ENCODE data around the gene CCDC71L. TPM values are rescaled to one million over a fixed set of nuclear protein-coding genes. Genes with fewer than 3 reads are reported as not detected.

The CCDC71L gene
- polyA plus RNA-seq, 1 donor from 2014 or later, result 38.3 TPM

DNA sequence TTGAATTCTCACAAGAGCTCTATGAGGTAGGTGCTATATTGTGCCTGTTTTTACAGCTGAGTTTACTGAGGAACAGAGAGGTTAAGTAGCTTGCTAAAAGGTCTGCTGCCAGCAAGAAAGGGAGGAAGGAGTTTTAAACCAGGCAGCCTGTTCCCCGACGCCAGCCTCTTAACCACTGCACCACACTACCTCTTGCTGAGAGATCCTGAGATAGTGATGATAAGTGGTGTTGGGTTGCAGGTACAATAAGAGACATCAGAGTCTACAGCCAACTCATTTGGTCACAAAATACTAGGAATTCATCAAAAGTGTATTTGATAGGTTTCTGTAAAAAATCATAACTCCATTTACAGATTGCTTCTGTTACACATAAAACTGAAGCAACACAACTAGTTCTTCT lies 8.0 kb downstream of the CCDC71L start:
- no peaks in the 10 kb centered on the region for H3K36me3 ChIP-seq (ENCODE audit: insufficient read depth, low read length)
- no peaks in the 10 kb centered on the region for H4K20me1 ChIP-seq (ENCODE audit: insufficient read depth)
- H3K79me2 ChIP-seq (replicated peaks; ENCODE audit: insufficient read depth, low read length), result peaks cover 9% of the 10 kb centered on the region
- no peak overlapping the region for H2AFZ ChIP-seq (ENCODE audit: low read depth, low read length)
- H3K27ac ChIP-seq (ENCODE audit: low read length), result no peak overlapping the region
- H3F3A ChIP-seq (ENCODE audit: insufficient read depth, low read length, poor library complexity, severe bottlenecking), result no peaks in the 10 kb centered on the region
- no peak overlapping the region for H3K4me2 ChIP-seq (ENCODE audit: low read length)
- no peaks in the 10 kb centered on the region for H3K9me2 ChIP-seq (ENCODE audit: insufficient read depth, low read length)
- TF ChIP-seq, protein P1, sequence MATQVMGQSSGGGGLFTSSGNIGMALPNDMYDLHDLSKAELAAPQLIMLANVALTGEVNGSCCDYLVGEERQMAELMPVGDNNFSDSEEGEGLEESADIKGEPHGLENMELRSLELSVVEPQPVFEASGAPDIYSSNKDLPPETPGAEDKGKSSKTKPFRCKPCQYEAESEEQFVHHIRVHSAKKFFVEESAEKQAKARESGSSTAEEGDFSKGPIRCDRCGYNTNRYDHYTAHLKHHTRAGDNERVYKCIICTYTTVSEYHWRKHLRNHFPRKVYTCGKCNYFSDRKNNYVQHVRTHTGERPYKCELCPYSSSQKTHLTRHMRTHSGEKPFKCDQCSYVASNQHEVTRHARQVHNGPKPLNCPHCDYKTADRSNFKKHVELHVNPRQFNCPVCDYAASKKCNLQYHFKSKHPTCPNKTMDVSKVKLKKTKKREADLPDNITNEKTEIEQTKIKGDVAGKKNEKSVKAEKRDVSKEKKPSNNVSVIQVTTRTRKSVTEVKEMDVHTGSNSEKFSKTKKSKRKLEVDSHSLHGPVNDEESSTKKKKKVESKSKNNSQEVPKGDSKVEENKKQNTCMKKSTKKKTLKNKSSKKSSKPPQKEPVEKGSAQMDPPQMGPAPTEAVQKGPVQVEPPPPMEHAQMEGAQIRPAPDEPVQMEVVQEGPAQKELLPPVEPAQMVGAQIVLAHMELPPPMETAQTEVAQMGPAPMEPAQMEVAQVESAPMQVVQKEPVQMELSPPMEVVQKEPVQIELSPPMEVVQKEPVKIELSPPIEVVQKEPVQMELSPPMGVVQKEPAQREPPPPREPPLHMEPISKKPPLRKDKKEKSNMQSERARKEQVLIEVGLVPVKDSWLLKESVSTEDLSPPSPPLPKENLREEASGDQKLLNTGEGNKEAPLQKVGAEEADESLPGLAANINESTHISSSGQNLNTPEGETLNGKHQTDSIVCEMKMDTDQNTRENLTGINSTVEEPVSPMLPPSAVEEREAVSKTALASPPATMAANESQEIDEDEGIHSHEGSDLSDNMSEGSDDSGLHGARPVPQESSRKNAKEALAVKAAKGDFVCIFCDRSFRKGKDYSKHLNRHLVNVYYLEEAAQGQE (IDR thresholded peaks at IDR 0.05; ENCODE audit: borderline replicate concordance), result no peak
- TF ChIP-seq RAD21 (conservative IDR thresholded peaks at IDR 0.05), result no peak
- TF ChIP-seq SMC3 (conservative IDR thresholded peaks at IDR 0.05; ENCODE audit: poor library complexity), result no peak
- TF ChIP-seq MXI1 (conservative IDR thresholded peaks at IDR 0.05; ENCODE audit: poor library complexity, severe bottlenecking), result no peak
- TF ChIP-seq EP300 (conservative IDR thresholded peaks at IDR 0.05; ENCODE audit: poor library complexity, severe bottlenecking), result no peak
- no peak for TF ChIP-seq EZH2 (IDR thresholded peaks at IDR 0.05; ENCODE audit: borderline replicate concordance, insufficient read depth, low read length, poor library complexity, severe bottlenecking)
- no peak for TF ChIP-seq TAF1 (IDR thresholded peaks at IDR 0.05; ENCODE audit: low read depth)
- no peak for TF ChIP-seq POLR2AphosphoS5 (IDR thresholded peaks at IDR 0.05)
- TF ChIP-seq, protein P2, sequence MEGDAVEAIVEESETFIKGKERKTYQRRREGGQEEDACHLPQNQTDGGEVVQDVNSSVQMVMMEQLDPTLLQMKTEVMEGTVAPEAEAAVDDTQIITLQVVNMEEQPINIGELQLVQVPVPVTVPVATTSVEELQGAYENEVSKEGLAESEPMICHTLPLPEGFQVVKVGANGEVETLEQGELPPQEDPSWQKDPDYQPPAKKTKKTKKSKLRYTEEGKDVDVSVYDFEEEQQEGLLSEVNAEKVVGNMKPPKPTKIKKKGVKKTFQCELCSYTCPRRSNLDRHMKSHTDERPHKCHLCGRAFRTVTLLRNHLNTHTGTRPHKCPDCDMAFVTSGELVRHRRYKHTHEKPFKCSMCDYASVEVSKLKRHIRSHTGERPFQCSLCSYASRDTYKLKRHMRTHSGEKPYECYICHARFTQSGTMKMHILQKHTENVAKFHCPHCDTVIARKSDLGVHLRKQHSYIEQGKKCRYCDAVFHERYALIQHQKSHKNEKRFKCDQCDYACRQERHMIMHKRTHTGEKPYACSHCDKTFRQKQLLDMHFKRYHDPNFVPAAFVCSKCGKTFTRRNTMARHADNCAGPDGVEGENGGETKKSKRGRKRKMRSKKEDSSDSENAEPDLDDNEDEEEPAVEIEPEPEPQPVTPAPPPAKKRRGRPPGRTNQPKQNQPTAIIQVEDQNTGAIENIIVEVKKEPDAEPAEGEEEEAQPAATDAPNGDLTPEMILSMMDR (IDR thresholded peaks at IDR 0.05; ENCODE audit: poor library complexity, severe bottlenecking), result no peak
- H3K27me3 ChIP-seq (ENCODE audit: insufficient read depth, low read depth, low read length), result no peaks in the 10 kb centered on the region
- no peak overlapping the region for H3K9ac ChIP-seq (ENCODE audit: low read length)
- no peak overlapping the region for H3K4me3 ChIP-seq (ENCODE audit: low read length)
- no peaks in the 10 kb centered on the region for H3K9me3 ChIP-seq (ENCODE audit: low read length)

DNA sequence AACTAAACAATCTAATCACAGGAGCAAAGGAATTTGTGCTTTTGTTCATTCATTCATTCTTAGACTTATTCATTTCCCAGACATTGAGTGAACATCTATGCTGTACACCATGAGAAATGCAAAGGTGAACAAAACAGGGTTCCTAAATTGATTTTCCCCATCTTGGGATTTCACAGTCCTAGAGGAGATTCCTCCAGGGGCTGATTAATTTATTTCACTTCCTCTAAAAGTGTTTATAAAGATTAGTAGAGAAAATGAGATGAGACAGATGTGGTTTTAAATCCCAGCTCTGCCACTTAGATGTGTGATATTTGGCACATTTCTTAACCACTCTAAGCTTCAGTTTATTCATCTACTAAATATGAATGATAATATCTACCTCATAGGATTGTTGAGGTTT lies 8.9 kb downstream of the CCDC71L start:
- Histone ChIP-seq H3K79me2 (replicated peaks; ENCODE audit: insufficient read depth, low read length) (peaks cover under 1% of the 10 kb centered on the region), H3K27me3 (ENCODE audit: insufficient read depth, low read depth, low read length) (no peaks in the 10 kb centered on the region), H3K9me3 (ENCODE audit: low read length) (no peaks in the 10 kb centered on the region), H2AFZ (ENCODE audit: low read depth, low read length) (no peak overlapping the region), H3K36me3 (ENCODE audit: insufficient read depth, low read length) (no peaks in the 10 kb centered on the region), H3K4me2 (ENCODE audit: low read length) (no peak overlapping the region), H3K4me3 (ENCODE audit: low read length) (no peak overlapping the region), H3K9me2 (ENCODE audit: insufficient read depth, low read length) (no peaks in the 10 kb centered on the region), H3K27ac (ENCODE audit: low read length) (no peak overlapping the region), H4K20me1 (ENCODE audit: insufficient read depth) (no peaks in the 10 kb centered on the region), H3F3A (ENCODE audit: insufficient read depth, low read length, poor library complexity, severe bottlenecking) (no peaks in the 10 kb centered on the region), H3K9ac (ENCODE audit: low read length) (no peak overlapping the region)
- TF ChIP-seq EZH2 (IDR thresholded peaks at IDR 0.05; ENCODE audit: borderline replicate concordance, insufficient read depth, low read length, poor library complexity, severe bottlenecking) (no peak), MXI1 (conservative IDR thresholded peaks at IDR 0.05; ENCODE audit: poor library complexity, severe bottlenecking) (no peak), SMC3 (conservative IDR thresholded peaks at IDR 0.05; ENCODE audit: poor library complexity) (no peak), EP300 (conservative IDR thresholded peaks at IDR 0.05; ENCODE audit: poor library complexity, severe bottlenecking) (no peak), TAF1 (IDR thresholded peaks at IDR 0.05; ENCODE audit: low read depth) (no peak), RAD21 (conservative IDR thresholded peaks at IDR 0.05) (no peak), POLR2AphosphoS5 (IDR thresholded peaks at IDR 0.05) (no peak)
- TF ChIP-seq, protein P2 (IDR thresholded peaks at IDR 0.05; ENCODE audit: poor library complexity, severe bottlenecking), result no peak
- TF ChIP-seq, protein P1 (IDR thresholded peaks at IDR 0.05; ENCODE audit: borderline replicate concordance), result no peak
